ELF-1 (cell line): ENCODE results near the gene ALDH3B1.

Experiments used
- DNase-seq: peaks from one replicate; pipeline ENCODE4 v3.0.0-alpha.2; 2016; ENCODE audit warnings: low read depth, low spot score

The ALDH3B1 gene

GRCh38 chr11:68044145-68044813 lies 34.2 kb downstream of the ALDH3B1 start:
- DNase-seq: peak; percentile 64

DNA sequence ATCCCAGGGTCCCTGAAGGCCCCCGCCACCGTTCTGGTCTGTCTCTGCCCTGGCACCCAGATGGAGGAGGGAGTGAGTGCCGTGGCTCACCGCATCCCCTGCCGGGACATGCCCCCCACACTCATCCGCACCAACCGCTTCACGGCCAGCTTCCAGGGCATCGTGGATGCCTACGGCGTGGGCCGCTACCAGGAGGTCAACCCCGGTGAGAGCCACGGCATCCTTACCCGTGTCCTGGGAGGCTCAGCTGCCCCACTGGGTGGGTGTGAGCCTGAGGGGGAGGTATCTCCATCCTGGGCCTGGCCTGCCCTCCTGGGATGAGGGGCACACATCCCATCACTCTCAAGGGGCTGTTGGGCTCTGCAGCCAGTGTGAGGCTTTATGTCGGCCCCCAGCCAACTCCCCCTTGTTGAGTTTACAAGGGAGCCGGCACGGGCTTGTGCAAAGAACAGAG lies 34.8 kb downstream of the ALDH3B1 start:
- DNase-seq: no peak

DNA sequence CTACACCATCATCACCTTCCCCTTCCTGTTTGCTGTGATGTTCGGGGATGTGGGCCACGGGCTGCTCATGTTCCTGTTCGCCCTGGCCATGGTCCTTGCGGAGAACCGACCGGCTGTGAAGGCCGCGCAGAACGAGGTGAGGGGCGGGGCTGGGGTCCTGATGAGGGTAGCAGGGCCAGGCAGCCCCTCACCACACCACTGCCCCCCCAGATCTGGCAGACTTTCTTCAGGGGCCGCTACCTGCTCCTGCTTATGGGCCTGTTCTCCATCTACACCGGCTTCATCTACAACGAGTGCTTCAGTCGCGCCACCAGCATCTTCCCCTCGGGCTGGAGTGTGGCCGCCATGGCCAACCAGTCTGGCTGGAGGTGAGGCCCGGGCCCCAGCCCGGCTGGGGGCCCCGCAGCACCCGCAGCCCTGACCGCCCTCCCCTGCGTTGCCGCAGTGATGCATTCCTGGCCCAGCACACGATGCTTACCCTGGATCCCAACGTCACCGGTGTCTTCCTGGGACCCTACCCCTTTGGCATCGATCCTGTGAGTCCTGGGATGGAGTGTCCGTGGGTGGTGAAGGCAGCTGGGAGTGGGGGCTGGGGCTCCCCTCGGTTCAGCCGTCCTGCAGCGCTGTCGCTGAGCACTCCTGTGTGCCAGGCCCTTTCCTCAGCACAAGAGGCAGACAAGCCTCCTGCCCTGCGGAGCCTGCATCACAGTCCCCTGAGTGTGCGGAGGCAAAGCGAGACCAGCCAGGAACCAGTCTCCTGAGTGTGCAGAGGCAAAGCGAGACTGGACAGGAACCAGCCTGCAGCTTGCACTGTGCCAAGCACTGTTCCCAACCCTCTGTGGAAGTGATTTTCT lies 37.5 kb downstream of the ALDH3B1 start:
- no peak for DNase-seq

GRCh38 chr11:68048681-68049508 lies 38.8 kb downstream of the ALDH3B1 start:
- no peak for DNase-seq

- DNase-seq: no peak
These were observed 39.6 kb downstream of the ALDH3B1 start for GRCh38 chr11:68049509-68050370.

DNA sequence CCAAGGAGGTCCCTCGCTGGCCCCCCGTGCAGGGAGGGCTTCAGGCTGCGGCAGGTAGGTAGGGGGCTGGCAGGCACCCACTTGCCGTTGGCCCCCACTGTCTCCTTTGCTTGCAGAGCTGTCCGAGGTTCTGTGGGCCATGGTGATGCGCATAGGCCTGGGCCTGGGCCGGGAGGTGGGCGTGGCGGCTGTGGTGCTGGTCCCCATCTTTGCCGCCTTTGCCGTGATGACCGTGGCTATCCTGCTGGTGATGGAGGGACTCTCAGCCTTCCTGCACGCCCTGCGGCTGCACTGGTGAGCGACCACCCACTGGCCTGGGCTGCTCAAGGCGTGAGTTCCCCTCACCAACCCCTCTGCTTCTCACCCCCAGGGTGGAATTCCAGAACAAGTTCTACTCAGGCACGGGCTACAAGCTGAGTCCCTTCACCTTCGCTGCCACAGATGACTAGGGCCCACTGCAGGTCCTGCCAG lies 40.3 kb downstream of the ALDH3B1 start:
- DNase-seq: no peak

DNA sequence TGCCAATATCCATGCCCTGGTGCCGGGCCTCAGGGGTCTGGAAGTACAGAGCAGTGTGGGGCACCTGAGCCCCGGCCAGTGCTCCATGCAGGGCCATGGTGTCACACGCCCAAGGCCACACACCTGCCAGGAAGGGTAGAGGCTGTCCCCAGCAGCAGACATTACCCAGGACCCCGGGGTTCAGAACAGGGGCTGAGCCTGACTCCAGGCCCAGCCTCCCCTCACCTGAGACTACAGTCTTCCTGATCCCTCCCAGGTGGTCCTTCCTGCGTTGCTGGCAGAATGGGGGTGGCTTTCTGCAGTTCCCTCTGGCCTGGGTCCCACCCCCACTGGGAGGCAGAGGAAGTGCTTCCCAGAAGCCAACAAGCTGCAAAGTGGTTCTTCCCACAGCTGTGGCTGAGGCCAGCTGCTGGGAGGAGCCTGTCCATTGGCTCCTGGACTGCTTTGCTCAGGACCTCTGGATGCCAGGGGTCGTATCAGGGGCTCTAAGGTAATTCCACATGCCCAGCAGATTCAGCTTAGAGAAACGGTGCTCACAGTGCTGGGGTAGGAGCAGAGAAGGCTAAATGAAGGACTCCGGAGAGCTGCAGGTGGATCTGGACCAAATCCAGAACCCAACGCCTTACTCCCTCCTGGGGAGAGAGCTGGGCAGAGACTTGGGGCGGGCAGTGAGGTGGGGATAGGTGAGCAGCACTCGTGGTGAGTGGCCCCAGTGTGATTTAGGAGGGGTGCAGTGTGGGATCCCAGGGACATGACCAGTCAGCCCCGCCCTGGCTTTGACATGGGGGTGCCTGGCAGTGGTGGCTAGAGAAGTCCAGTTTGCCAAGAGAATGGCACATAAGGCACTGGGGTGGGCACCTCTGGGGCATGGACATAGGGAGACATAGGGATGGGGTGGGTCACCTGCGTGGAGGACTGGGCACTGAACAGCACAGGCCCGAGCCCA lies 41.3 kb downstream of the ALDH3B1 start:
- DNase-seq: no peak

GRCh38 chr11:68052137-68052873 lies 42.2 kb downstream of the ALDH3B1 start:
- no peak for DNase-seq

- no peak for DNase-seq
These were observed 43.0 kb downstream of the ALDH3B1 start for GRCh38 chr11:68053117-68053516.

DNA sequence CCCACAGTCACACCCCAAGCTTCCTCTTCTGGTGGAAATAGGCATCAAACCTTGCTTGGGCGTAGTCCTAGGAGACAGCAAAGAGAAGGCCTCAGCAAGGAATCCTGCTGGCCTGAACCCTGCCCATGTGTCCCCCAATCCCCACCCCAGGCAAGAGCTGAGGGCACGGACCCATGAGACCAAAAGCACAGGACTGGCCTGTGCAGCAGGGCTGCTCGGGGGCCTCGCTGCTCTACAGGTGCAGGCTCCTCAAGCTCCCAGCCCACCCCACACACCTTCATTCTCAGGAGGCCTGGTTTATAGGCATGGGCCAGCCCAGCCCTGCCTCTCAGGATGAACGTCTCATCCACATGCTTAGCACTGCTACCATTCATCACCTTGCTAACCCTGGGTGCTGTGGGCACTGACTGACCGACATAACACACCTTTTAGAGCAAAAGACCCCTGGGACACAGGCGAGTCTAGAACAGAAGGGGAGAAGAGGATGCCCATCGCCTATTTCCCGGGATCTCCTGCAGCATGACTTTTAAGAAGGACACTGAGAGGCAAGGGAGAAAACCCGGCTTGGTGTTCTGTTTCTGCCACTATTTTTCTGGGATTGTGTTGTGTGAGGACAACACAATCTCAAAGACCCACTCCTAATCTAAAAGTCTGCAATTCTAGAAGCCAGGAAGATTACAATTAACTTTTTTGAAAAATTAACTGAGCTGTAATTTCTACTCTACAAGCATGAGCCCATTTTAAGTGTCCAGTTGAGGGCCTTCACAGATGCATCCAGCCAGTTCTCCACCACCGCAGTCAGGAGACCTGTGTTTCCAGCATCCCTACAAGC lies 44.1 kb downstream of the ALDH3B1 start:
- DNase-seq: no peak

- DNase-seq: no peak
These were observed 46.5 kb downstream of the ALDH3B1 start for GRCh38 chr11:68056317-68057285.

DNA sequence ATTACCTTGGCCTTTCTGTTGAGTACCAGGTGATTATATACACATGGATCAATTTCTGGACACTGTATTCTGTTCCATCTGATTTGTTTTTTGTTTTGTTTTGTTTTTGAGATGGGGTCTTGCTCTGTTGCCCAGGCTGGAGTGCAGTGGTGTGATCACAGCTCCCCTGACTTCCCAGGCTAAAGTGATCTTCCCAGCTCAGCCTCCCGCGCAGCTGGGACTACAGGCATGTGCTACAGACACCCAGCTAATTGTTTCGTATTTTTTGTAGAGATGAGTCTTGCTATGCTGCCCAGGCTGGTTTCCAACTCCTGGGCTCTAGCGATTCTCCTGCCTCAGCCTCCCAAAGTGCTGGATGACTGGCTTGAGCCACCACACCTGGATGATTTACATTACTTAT lies 47.7 kb downstream of the ALDH3B1 start:
- no peak for DNase-seq

DNA sequence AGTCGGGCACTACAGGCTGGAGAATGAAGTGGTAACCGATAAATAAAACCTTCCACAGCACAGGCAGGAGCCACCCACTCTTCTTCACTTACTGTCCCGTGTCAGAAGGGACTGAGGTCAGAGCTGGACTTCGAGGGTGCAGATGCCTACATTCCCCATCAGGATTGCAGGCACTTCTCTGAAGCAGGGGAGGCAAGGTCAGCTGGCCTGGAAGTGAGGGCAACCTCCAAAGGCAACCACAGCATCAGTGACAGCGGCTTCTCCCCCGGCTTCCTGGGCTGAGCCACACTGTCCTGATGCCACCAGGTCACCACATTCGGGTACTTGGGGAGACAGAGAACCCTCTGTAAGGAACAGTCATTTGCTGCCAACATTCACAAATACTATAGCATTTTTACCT lies 51.4 kb downstream of the ALDH3B1 start:
- DNase-seq: no peak

- no peak for DNase-seq
These were observed 54.8 kb downstream of the ALDH3B1 start for GRCh38 chr11:68064926-68065325.

DNA sequence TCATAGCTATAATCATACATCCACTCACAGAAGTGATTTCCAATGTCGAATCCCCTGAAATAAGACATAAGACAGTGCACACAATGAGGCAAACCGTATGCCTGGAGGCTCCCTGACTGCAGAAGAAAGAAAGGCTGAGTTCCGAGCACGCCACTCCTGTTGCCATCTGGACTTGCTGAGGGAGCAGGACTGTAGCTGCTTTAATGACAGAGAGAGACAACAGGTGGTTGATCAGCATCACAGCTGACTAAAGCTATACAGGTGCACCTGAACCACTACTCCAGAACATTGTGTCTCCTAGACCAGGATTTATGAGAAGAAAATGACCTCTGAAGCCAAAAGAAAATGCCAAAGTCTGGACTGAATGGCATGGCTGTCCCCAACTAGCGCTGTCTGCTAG lies 55.7 kb downstream of the ALDH3B1 start:
- no peak for DNase-seq

DNA sequence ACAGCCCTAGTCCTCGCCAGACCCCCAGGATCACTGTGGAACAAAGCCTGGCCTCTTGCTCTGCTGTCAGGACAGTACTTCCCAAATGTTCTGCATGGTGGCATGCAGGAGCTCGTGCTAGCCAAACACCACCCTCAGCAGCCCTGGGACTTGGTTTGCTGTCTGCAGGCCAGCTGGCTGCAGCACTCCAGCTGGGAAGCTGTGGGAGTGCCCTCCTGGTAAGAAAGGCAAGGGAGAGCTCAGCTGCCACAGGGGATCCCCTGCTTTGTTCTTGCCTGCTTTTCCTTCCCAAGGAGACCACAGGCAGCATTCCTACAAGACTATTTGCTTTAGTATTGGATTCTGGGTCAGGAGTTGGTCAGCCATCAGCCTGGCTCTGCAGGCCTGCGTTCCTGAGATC lies 56.6 kb downstream of the ALDH3B1 start:
- no peak for DNase-seq

DNA sequence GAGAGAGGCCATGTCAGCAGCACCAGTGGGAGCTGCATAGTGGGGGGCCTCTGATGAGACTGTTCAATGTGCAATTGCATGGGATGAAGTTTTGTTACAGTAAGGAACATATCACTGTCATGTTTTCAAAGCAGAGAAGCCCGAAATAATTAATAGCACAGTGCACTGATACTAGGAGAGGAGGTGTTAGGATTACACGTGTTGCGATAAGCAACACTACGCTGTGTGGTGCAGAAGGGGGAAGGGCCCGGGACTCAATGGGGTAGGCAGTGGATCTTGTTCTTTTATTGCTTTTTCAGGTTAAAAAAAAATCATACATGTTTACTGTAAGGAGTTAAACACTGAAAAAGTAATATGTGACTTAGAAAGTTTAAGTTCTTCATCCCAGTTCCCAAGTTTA lies 57.9 kb downstream of the ALDH3B1 start:
- DNase-seq: no peak
